Measurements from ENCODE around the gene FAM98C. TPM values are rescaled to one million over a fixed set of nuclear protein-coding genes. Genes with fewer than 3 reads are reported as not detected.

The FAM98C gene
- total RNA-seq, 6 experiments from 2014 or later: 7.6 to 19.8 (median 9.8) TPM

GRCh38 chr19:38374332-38375097, 28.4 kb upstream of the FAM98C start, which contains the start of gene PSMD8:
Gene PSMD8, plus strand, starts transcription at chr19:38374571. Its CDS starts 31 bp downstream, at chr19:38374602.
- intact Hi-C loops (cut with DNase I): no loop called here
- DNase-seq: peak; percentile 99 to 100 (median 100)
- peaks cover 0 to 10% (median 2%) of the 10 kb centered on the region in 4 donors for H3K36me3 ChIP-seq
- 0% methylated on average over 25 of the region's 65 CpGs for WGBS (ENCODE audit: insufficient coverage, low coverage, low lambda C conversion rate, missing lambda C conversion rate)
- ATAC-seq: peak; percentile 98 to 99 (median 98)
- H3K27me3 ChIP-seq: no peaks in the 10 kb centered on the region
- peak within 1 kb of the TSS; percentile 69 to 89 (median 78) for H3K27ac ChIP-seq
- TF ChIP-seq POLR2A (IDR thresholded peaks at IDR 0.05) (peak; percentile 94), CTCF (IDR thresholded peaks at IDR 0.05) (peak in 3 of 4 donors; percentile 49 to 55 (median 51))
- H3K4me1 ChIP-seq: peaks cover 0 to 8% (median 3%) of the 10 kb centered on the region in 4 donors
- peak within 1 kb of the TSS; percentile 81 to 92 (median 82) for H3K4me3 ChIP-seq
- H3K9me3 ChIP-seq: no peaks in the 10 kb centered on the region

DNA sequence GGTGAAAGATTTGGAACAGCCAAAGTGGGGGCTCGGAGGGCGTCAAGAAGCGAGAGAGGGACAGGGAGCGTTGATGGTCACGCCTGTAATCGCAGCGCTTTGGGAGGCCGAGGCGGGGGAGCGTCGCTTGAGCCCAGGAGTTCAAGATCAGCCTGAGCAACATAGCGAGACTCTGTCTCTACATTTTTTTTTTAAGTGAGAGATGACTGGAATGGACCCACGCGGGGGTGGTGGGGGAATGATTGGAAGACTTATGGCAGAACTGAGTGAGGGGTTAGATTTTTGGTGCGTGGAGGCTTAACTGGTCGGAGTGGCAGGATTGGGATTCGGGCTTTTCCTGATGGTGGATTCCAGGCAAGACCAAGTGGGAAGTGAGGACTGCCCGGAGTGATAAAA, 27.8 kb upstream of the FAM98C start:
- H3K27ac ChIP-seq: peak overlapping the region; percentile 69 to 89 (median 78)
- H3K4me1 ChIP-seq: peaks cover 0 to 8% (median 3%) of the 10 kb centered on the region in 4 donors
- WGBS (ENCODE audit: insufficient coverage, low coverage, low lambda C conversion rate, missing lambda C conversion rate): under 1% methylated on average over 18 of the region's 18 CpGs
- H3K4me3 ChIP-seq: peak overlapping the region; percentile 81 to 92 (median 82)
- H3K27me3 ChIP-seq: no peaks in the 10 kb centered on the region
- peaks cover 0 to 15% (median 2%) of the 10 kb centered on the region in 4 donors for H3K36me3 ChIP-seq
- intact Hi-C loops (cut with DNase I): no loop called here
- no peaks in the 10 kb centered on the region for H3K9me3 ChIP-seq
- TF ChIP-seq POLR2A (IDR thresholded peaks at IDR 0.05) (no peak), CTCF (IDR thresholded peaks at IDR 0.05) (no peak)
- DNase-seq: no peak
- ATAC-seq: peak in 1 of 4 donors; percentile 2

DNA sequence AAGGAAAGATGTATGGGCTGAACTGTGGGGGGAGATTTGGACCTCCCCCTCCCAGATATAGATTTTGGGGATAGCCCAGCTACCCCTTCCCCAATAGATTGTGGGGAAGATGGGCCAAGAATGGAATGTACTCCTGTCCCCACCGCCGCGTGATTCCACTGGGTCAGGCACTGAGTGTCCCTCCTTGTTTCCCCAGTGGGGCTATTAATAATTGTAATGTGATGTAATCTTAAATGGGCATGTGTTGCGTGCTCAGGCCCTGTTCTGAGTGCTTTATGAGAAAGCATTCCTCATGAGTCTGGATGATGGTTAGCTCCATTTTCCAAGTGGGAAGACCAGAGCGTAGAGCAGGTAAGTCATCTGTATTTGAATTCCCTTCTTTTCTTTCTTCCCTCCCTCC, 27.1 kb upstream of the FAM98C start:
- Histone ChIP-seq H3K4me1 (peaks cover 0 to 8% (median 3%) of the 10 kb centered on the region in 4 donors), H3K27ac (no peak overlapping the region), H3K9me3 (no peaks in the 10 kb centered on the region), H3K27me3 (no peaks in the 10 kb centered on the region), H3K36me3 (peaks cover 0 to 17% (median 5%) of the 10 kb centered on the region in 4 donors), H3K4me3 (peak overlapping the region; percentile 81 to 92 (median 82))
- TF ChIP-seq POLR2A (IDR thresholded peaks at IDR 0.05) (no peak), CTCF (IDR thresholded peaks at IDR 0.05) (no peak)
- ATAC-seq (no peak), DNase-seq (no peak)
- intact Hi-C loops (cut with DNase I): no loop called here
- WGBS (ENCODE audit: insufficient coverage, low coverage, low lambda C conversion rate, missing lambda C conversion rate): 88% methylated on average over 4 of the region's 5 CpGs

DNA sequence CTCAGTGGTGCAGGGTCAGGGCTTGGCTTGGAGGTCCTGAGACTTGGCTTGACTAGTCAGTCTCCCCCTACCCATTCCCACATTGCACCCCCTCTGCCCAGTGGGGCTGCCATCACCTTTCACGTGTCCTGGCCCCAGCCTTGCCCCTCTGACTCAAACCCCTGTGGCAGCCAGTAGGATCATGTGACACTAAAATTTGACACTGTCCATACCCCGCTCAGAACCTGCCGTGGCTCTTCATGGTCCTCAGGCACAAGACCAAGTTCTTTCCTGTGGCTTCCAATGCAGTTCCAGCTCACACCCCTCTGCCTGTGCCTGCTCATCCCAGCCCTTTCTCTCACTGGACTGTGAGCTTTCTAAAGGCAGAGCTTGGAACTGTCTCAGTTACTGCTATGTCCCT, 26.3 kb upstream of the FAM98C start:
- Histone ChIP-seq H3K27me3 (no peaks in the 10 kb centered on the region), H3K4me3 (no peak overlapping the region), H3K27ac (no peak overlapping the region), H3K36me3 (peaks cover 0 to 25% (median 13%) of the 10 kb centered on the region in 4 donors), H3K9me3 (no peaks in the 10 kb centered on the region), H3K4me1 (peaks cover 0 to 8% (median 3%) of the 10 kb centered on the region in 4 donors)
- no peak for TF ChIP-seq CTCF (IDR thresholded peaks at IDR 0.05)
- TF ChIP-seq POLR2A (IDR thresholded peaks at IDR 0.05): no peak
- DNase-seq (no peak), ATAC-seq (no peak)
- intact Hi-C loops (cut with DNase I): no loop called here
- 80% methylated on average over 3 of the region's 3 CpGs for WGBS (ENCODE audit: insufficient coverage, low coverage, low lambda C conversion rate, missing lambda C conversion rate)

All from right lobe of liver (tissue), 6 donors.